KMS-11 (cell line): Measurements from ENCODE around the gene FCN2.

ENCODE experiments used
- H2AFZ ChIP-seq: fragments of 200-600 bp; sonication (generic); 2 replicates; pipeline ENCODE4 v1.6.1; 2016; ENCODE audit warnings: antibody characterized with exemption, mixed run types, low read depth
- H3K27ac ChIP-seq: fragments of 200-600 bp; sonication (generic); 2 replicates; pipeline ENCODE4 v1.6.1; 2016; ENCODE audit warnings: mild to moderate bottlenecking, mixed run types
- H3K27me3 ChIP-seq: fragments of 200-600 bp; sonication (generic); 2 replicates; pipeline ENCODE4 v1.6.1; 2017; ENCODE audit warnings: mild to moderate bottlenecking, low read depth, mixed run types, moderate library complexity; ENCODE audit not compliant: insufficient read depth
- H3K36me3 ChIP-seq: fragments of 200-600 bp; sonication (generic); 2 replicates; pipeline ENCODE4 v1.6.1; 2017; ENCODE audit warnings: mild to moderate bottlenecking, mixed run types; ENCODE audit not compliant: insufficient read depth
- H3K4me1 ChIP-seq: fragments of 200-600 bp; sonication (generic); 2 replicates; pipeline ENCODE4 v1.6.1; 2016; ENCODE audit warnings: mild to moderate bottlenecking, low read depth, mixed run types; ENCODE audit not compliant: poor library complexity, severe bottlenecking
- H3K4me2 ChIP-seq: fragments of 200-600 bp; sonication (generic); 2 replicates; pipeline ENCODE4 v1.7.0; 2016; ENCODE audit warnings: mild to moderate bottlenecking, mixed run types
- H3K4me3 ChIP-seq: fragments of 200-600 bp; sonication (generic); IDR thresholded peaks from 2 replicates; pipeline ENCODE4 v1.6.1; 2017; ENCODE audit warnings: low read depth, low read length, mixed read lengths; ENCODE audit not compliant: insufficient read depth
- H3K79me2 ChIP-seq: fragments of 200-600 bp; sonication (generic); 2 replicates; pipeline ENCODE4 v1.6.1; 2016; ENCODE audit warnings: low read depth, mixed run types; ENCODE audit not compliant: insufficient read depth
- H3K9ac ChIP-seq: fragments of 200-600 bp; sonication (generic); 2 replicates; pipeline ENCODE4 v1.6.1; 2016; ENCODE audit warnings: mild to moderate bottlenecking, mixed run types
- H4K20me1 ChIP-seq: fragments of 200-600 bp; sonication (generic); 2 replicates; pipeline ENCODE4 v1.6.1; 2016; ENCODE audit warnings: mild to moderate bottlenecking, mixed run types; ENCODE audit not compliant: insufficient read depth
- CTCF ChIP-seq: fragments of 200-600 bp; sonication (generic); conservative IDR thresholded peaks from 2 replicates; pipeline ENCODE4 v1.6.1; 2017; ENCODE audit warnings: low read depth, mild to moderate bottlenecking, antibody characterized with exemption, low read length, moderate library complexity, mixed read lengths

The FCN2 gene

DNA sequence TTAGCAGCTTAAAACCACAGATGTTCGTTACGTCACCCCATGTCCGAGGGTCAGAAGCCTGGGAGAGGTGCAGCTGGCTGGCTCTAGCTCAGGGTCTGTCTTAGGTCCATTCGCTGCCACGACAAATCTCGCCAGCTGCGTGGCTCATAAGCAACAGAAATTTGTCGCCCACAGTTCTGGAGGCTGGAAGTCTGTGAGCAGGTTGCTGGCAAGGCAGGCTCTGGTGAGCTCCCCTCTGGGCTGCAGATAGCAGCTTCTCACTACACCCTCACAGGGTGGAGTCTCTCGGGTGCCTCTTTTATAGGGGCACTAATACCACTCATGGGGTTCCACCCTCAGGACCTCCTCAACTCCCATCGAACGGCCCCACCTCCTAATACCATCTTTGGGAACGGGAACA, 40.1 kb upstream of the FCN2 start:
- Histone ChIP-seq H3K27ac (no peak overlapping the region), H4K20me1 (no peaks in the 10 kb centered on the region), H3K4me3 (no peak overlapping the region), H2AFZ (no peak overlapping the region), H3K4me2 (no peak overlapping the region), H3K9ac (no peak overlapping the region), H3K4me1 (no peaks in the 10 kb centered on the region), H3K27me3 (peaks cover 47% of the 10 kb centered on the region; the same call in 1 of the 2 replicates), H3K79me2 (no peaks in the 10 kb centered on the region), H3K36me3 (no peaks in the 10 kb centered on the region)
- no peak for TF ChIP-seq CTCF

DNA sequence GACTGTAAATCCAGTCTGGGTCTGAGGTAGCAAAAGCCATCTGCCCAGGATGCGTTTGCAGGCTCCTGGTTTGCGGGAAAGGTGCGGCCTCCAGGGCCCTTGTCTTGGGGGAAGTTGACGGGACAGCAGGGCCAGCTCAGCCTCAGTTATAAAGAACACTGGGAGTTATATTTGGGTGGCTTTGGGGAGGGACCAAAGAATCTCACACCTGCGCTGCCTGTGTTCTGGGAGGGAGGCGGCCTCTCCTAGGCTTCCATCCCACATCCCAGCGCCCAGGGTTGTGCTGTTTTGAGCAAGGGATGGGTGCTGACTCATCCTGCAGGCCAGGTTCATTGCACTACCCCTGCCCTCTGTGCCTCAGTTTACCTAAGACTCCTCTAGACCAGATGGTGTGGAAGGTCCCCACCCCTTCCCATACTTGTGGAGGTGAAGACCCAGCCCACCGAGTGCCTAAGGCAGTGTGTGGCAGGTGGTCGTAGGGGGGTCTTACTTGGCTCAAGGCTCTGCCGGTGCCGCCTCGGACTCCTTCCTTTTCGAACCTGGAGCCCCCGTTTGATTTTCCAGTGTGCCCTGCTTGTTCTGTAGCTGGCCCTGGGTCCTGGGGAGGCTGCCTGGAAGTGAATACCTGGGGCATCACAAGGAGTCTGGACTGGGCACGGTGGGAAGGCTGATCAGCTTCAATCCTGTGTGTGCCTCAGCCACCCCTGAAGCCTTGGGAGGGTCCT, 39.3 kb upstream of the FCN2 start:
- no peaks in the 10 kb centered on the region for H4K20me1 ChIP-seq
- H3K4me1 ChIP-seq = no peaks in the 10 kb centered on the region
- TF ChIP-seq CTCF = no peak
- no peak overlapping the region for H3K4me2 ChIP-seq
- H2AFZ ChIP-seq = no peak overlapping the region
- H3K4me3 ChIP-seq = no peak overlapping the region
- H3K9ac ChIP-seq = no peak overlapping the region
- no peaks in the 10 kb centered on the region for H3K79me2 ChIP-seq
- peaks cover 48% of the 10 kb centered on the region; the same call in 1 of the 2 replicates for H3K27me3 ChIP-seq
- no peak overlapping the region for H3K27ac ChIP-seq
- H3K36me3 ChIP-seq = no peaks in the 10 kb centered on the region

- no peaks in the 10 kb centered on the region for H3K4me1 ChIP-seq
- H3K27me3 ChIP-seq = peaks cover 42% of the 10 kb centered on the region; the same call in 1 of the 2 replicates
- no peaks in the 10 kb centered on the region for H3K79me2 ChIP-seq
- H3K27ac ChIP-seq = no peak overlapping the region
- H3K36me3 ChIP-seq = no peaks in the 10 kb centered on the region
- H3K4me3 ChIP-seq = no peak overlapping the region
- no peak overlapping the region for H3K4me2 ChIP-seq
- no peak overlapping the region for H3K9ac ChIP-seq
- H2AFZ ChIP-seq = no peak overlapping the region
- TF ChIP-seq CTCF = no peak
- H4K20me1 ChIP-seq = no peaks in the 10 kb centered on the region
These were observed 38.3 kb upstream of the FCN2 start for GRCh38 chr9:134842321-134842720.

- Histone ChIP-seq H2AFZ (no peak overlapping the region), H3K36me3 (no peaks in the 10 kb centered on the region), H3K79me2 (no peaks in the 10 kb centered on the region), H3K4me1 (no peaks in the 10 kb centered on the region), H4K20me1 (no peaks in the 10 kb centered on the region), H3K4me2 (no peak overlapping the region), H3K27me3 (peaks cover 38% of the 10 kb centered on the region; the same call in 1 of the 2 replicates), H3K27ac (no peak overlapping the region), H3K9ac (no peak overlapping the region), H3K4me3 (no peak overlapping the region)
- no peak for TF ChIP-seq CTCF
These were observed 36.9 kb upstream of the FCN2 start for GRCh38 chr9:134843740-134844139.
